Mammary epithelial cell (primary cell): Measurements from ENCODE around the gene EIF6.

Experiments used
- CTCF ChIP-seq, 2 donors: IDR thresholded peaks in 1 of 2; conservative IDR thresholded peaks in 1 of 2; 2 replicates each; pipeline ENCODE4 v1.5.1; 2011 to 2012; ENCODE audit warnings: inconsistent platforms in 2 of 2, low read length in 2 of 2, mild to moderate bottlenecking in 2 of 2, control low read depth in 1 of 2, low read depth in 1 of 2; ENCODE audit not compliant: insufficient read depth in 1 of 2; ENCODE audit errors: extremely low read depth in 1 of 2
- EZH2 ChIP-seq: IDR thresholded peaks from 2 replicates; pipeline ENCODE4 v1.6.1; 2012; ENCODE audit warnings: low read length, inconsistent platforms, borderline replicate concordance

- TF ChIP-seq CTCF (conservative IDR thresholded peaks at IDR 0.05 in 1 of 2, IDR thresholded peaks at IDR 0.05 in 1 of 2; ENCODE audit: extremely low read depth in 1 of 2, insufficient read depth in 1 of 2, low read depth in 1 of 2, low read length in 2 of 2) (no peak), EZH2 (no peak)
These were observed 43.6 kb upstream of the EIF6 start for GRCh38 chr20:35328095-35328685.
